Spleen (tissue), 11 donors: ENCODE results near the gene NCSTN. TPM values are rescaled to one million over a fixed set of nuclear protein-coding genes. Genes with fewer than 3 reads are reported as not detected.

Source experiments
- DNase-seq: peaks from one replicate; pipeline ENCODE4 v3.0.0-alpha.2; 2020
- H3K27ac ChIP-seq, 8 donors: fragments of 200-600 bp; sonication (generic) in 7 of 8; 1 replicate in 4 of 8; 2 replicates in 4 of 8; pipeline versions ENCODE4 v1.5.0 to v1.8.0; 2016 to 2021; ENCODE audit warnings: inconsistent platforms in 4 of 8, mild to moderate bottlenecking in 4 of 8, moderate library complexity in 1 of 8
- H3K27me3 ChIP-seq, 7 donors: fragments of 200-600 bp; sonication (generic) in 6 of 7; replicated peaks in 1 of 7; 1 replicate in 4 of 7; 2 replicates in 3 of 7; pipeline versions ENCODE4 v1.5.0 to v1.8.0; 2016 to 2021; ENCODE audit warnings: inconsistent platforms in 3 of 7, mild to moderate bottlenecking in 1 of 7
- H3K36me3 ChIP-seq, 6 donors: fragments of 200-600 bp; sonication (generic) in 5 of 6; 1 replicate in 4 of 6; 2 replicates in 2 of 6; pipeline versions ENCODE4 v1.5.0 to v1.8.0; 2016 to 2021; ENCODE audit warnings: inconsistent platforms in 2 of 6
- H3K4me1 ChIP-seq, 6 donors: fragments of 200-600 bp; sonication (generic) in 5 of 6; 1 replicate in 3 of 6; 2 replicates in 3 of 6; pipeline versions ENCODE4 v1.5.0 to v1.8.0; 2016 to 2021; ENCODE audit warnings: inconsistent platforms in 3 of 6
- H3K4me3 ChIP-seq, 8 donors: fragments of 200-600 bp; sonication (generic) in 7 of 8; 1 replicate in 4 of 8; 2 replicates in 4 of 8; pipeline versions ENCODE4 v1.5.0 to v1.8.0; 2016 to 2021; ENCODE audit warnings: inconsistent platforms in 4 of 8, mild to moderate bottlenecking in 4 of 8, moderate library complexity in 2 of 8
- H3K9me3 ChIP-seq, 8 donors: fragments of 200-600 bp; sonication (generic) in 7 of 8; 1 replicate in 4 of 8; 2 replicates in 4 of 8; pipeline versions ENCODE4 v1.5.0 to v1.8.0; 2016 to 2021; ENCODE audit warnings: inconsistent platforms in 4 of 8
- CTCF ChIP-seq, 11 experiments: fragments of 200-600 bp in 7 of 11; fragments of 450-650 bp in 4 of 11; sonication (generic) in 4 of 11; IDR thresholded peaks in 8 of 11; conservative IDR thresholded peaks in 3 of 11; 1 replicate in 7 of 11; 2 replicates in 4 of 11; pipeline versions ENCODE4 v1.4.0 to v1.8.0; 2016 to 2021; ENCODE audit warnings: antibody characterized with exemption in 11 of 11, inconsistent platforms in 4 of 11, mild to moderate bottlenecking in 1 of 11
- POLR2A ChIP-seq, 3 donors: fragments of 450-650 bp; IDR thresholded peaks; one replicate each; pipeline ENCODE4 v1.5.1; 2017; ENCODE audit warnings: antibody characterized with exemption in 3 of 3, mild to moderate bottlenecking in 1 of 3
- POLR2AphosphoS5 ChIP-seq, 3 donors: sonication (generic); formaldehyde crosslinking; IDR thresholded peaks; one replicate each; pipeline ENCODE4 v1.5.1; 2017; ENCODE audit warnings: antibody characterized with exemption in 3 of 3
- WGBS, 5 donors: extraction: QIAGEN DNeasy Blood & Tissue Kit in 3 of 5; methylation state at CpG; one replicate each; pipeline versions ENCODE4 v1.1.5 to v1.1.7; 2013 to 2018; 5-methylcytosine and 5-hydroxymethylcytosine counted together
- intact Hi-C: fragments of 100-400 bp; cut with DNase I; formaldehyde crosslinking; loops from one replicate; pipeline ENCODE4 v1.15.0; 2023; ENCODE audit warnings: low total_unique reads
- polyA plus RNA-seq, 3 donors: library from polyadenylated mRNA; stranded (reverse); fragments of 200-250 nt; gene quantifications; one replicate each; pipeline ENCODE4 v1.2.1, GENCODE V29; 2013
- total RNA-seq, 7 donors: library from RNA; depleted of rRNA in 3 of 7; stranded (reverse); fragments of >200 nt in 3 of 7; fragmentation: NEBNext Ultra II Directional in 4 of 7; extraction: Animal tissue kit (Norgen Biotek cat#: 25700) in 4 of 7; gene quantifications; one replicate each; pipeline versions ENCODE4 v1.1.0 to v1.2.1, GENCODE V29; 2016 to 2021
- donor health status: healthy with polysubstance abuse.
- donor health status: DM: no; HTN: no; CAD: no; lungs with moderate emphysema.
- donor health status: DM: no; HTN: no; CAD: no.
- donor health status: Bipolar disorder and iron deficiency.
- donor health status: healthy.
- donor health status: DM: no; HTN: no; CAD: no.
- donor health status: DM: yes; HTN: yes; CAD: no.

NCSTN gene
- total and polyA plus RNA-seq, 10 donors: 36.2 to 109 (median 88.4) TPM

GRCh38 chr1:160361814-160362167 is 18.6 kb downstream of the NCSTN start:
- TF ChIP-seq POLR2A (IDR thresholded peaks at IDR 0.05) (no peak), CTCF (IDR thresholded peaks at IDR 0.05 in 8 of 11, conservative IDR thresholded peaks at IDR 0.05 in 3 of 11) (no peak), POLR2AphosphoS5 (IDR thresholded peaks at IDR 0.05) (no peak)
- DNase-seq: no peak
- 65 to 95% (median 88%) methylated on average over 4 of the region's 4 CpGs for WGBS, 5 donors
- Histone ChIP-seq H3K36me3 (peaks cover 3 to 49% (median 38%) of the 10 kb centered on the region in 6 donors), H3K4me3 (no peak overlapping the region), H3K27ac (no peak overlapping the region), H3K27me3 (no peaks in the 10 kb centered on the region), H3K4me1 (no peaks in the 10 kb centered on the region), H3K9me3 (no peaks in the 10 kb centered on the region)
- intact Hi-C loops: no loop called here

GRCh38 chr1:160362168-160362957 is 19.2 kb downstream of the NCSTN start:
- intact Hi-C loops: no loop called here
- H3K27me3 ChIP-seq: no peaks in the 10 kb centered on the region
- no peak overlapping the region for H3K27ac ChIP-seq
- no peaks in the 10 kb centered on the region for H3K4me1 ChIP-seq
- 79 to 91% (median 81%) methylated on average over 9 of the region's 9 CpGs for WGBS, 5 donors
- no peak for TF ChIP-seq POLR2A (IDR thresholded peaks at IDR 0.05)
- no peak for TF ChIP-seq POLR2AphosphoS5 (IDR thresholded peaks at IDR 0.05)
- TF ChIP-seq CTCF (IDR thresholded peaks at IDR 0.05 in 8 of 11, conservative IDR thresholded peaks at IDR 0.05 in 3 of 11): no peak
- DNase-seq: no peak
- no peaks in the 10 kb centered on the region for H3K9me3 ChIP-seq
- peaks cover 3 to 43% (median 32%) of the 10 kb centered on the region in 6 donors for H3K36me3 ChIP-seq
- no peak overlapping the region for H3K4me3 ChIP-seq

- DNase-seq: no peak
- Histone ChIP-seq H3K4me1 (no peaks in the 10 kb centered on the region), H3K36me3 (peaks cover 3 to 37% (median 25%) of the 10 kb centered on the region in 6 donors), H3K4me3 (no peak overlapping the region), H3K27me3 (no peaks in the 10 kb centered on the region), H3K9me3 (no peaks in the 10 kb centered on the region), H3K27ac (no peak overlapping the region)
- WGBS, 5 donors: 61 to 75% (median 74%) methylated on average over 5 of the region's 5 CpGs
- intact Hi-C loops: no loop called here
- TF ChIP-seq POLR2AphosphoS5 (IDR thresholded peaks at IDR 0.05) (no peak), POLR2A (IDR thresholded peaks at IDR 0.05) (no peak), CTCF (IDR thresholded peaks at IDR 0.05 in 8 of 11, conservative IDR thresholded peaks at IDR 0.05 in 3 of 11) (no peak)
Observed at GRCh38 chr1:160363010-160363409, 19.8 kb downstream of the NCSTN start.

GRCh38 chr1:160363951-160364735 is 21.0 kb downstream of the NCSTN start:
- H3K4me1 ChIP-seq: no peaks in the 10 kb centered on the region
- no peak overlapping the region for H3K27ac ChIP-seq
- intact Hi-C loops: no loop called here
- no peak for DNase-seq
- 73 to 83% (median 79%) methylated on average over 12 of the region's 12 CpGs for WGBS, 5 donors
- H3K9me3 ChIP-seq: no peaks in the 10 kb centered on the region
- TF ChIP-seq POLR2AphosphoS5 (IDR thresholded peaks at IDR 0.05) (no peak), CTCF (IDR thresholded peaks at IDR 0.05 in 8 of 11, conservative IDR thresholded peaks at IDR 0.05 in 3 of 11) (no peak), POLR2A (IDR thresholded peaks at IDR 0.05) (no peak)
- H3K27me3 ChIP-seq: no peaks in the 10 kb centered on the region
- peaks cover 0 to 25% (median 16%) of the 10 kb centered on the region in 6 donors for H3K36me3 ChIP-seq
- no peak overlapping the region for H3K4me3 ChIP-seq
